Right lobe of liver (tissue), 6 donors: ENCODE measurements around the gene CTTN. TPM values are rescaled to one million over a fixed set of nuclear protein-coding genes. Genes with fewer than 3 reads are reported as not detected.

ENCODE experiments used
- ATAC-seq, 4 donors: fragments of 200-7000 bp; cut with Tn5 transposase; one replicate each; pipeline ENCODE4 v1.9.1; 2020; ENCODE audit warnings: mild to moderate bottlenecking in 4 of 4, moderate library complexity in 4 of 4
- DNase-seq, 3 donors: peaks; one replicate each; pipeline ENCODE4 v3.0.0-alpha.2; 2020
- H3K27ac ChIP-seq, 3 donors: fragments of 200-600 bp; one replicate each; pipeline ENCODE4 v1.8.0; 2022
- H3K27me3 ChIP-seq, 2 donors: fragments of 200-600 bp; one replicate each; pipeline ENCODE4 v1.8.0; 2022
- H3K36me3 ChIP-seq, 4 donors: fragments of 200-600 bp; sonication (generic) in 1 of 4; one replicate each; pipeline versions ENCODE4 v1.5.1 to v1.8.0; 2017 to 2022; ENCODE audit warnings: control low read depth in 1 of 4
- H3K4me1 ChIP-seq, 4 donors: fragments of 200-600 bp; sonication (generic) in 1 of 4; one replicate each; pipeline versions ENCODE4 v1.5.1 to v1.8.0; 2017 to 2022; ENCODE audit warnings: control low read depth in 1 of 4
- H3K4me3 ChIP-seq, 3 donors: fragments of 200-600 bp; one replicate each; pipeline ENCODE4 v1.8.0; 2022
- H3K9me3 ChIP-seq, 4 donors: fragments of 200-600 bp; sonication (generic) in 1 of 4; one replicate each; pipeline versions ENCODE4 v1.5.1 to v1.8.0; 2017 to 2022; ENCODE audit warnings: control low read depth in 1 of 4
- POLR2A ChIP-seq: fragments of 450-650 bp; IDR thresholded peaks from one replicate; pipeline ENCODE4 v1.6.1; 2017; ENCODE audit warnings: antibody characterized with exemption, mild to moderate bottlenecking
- WGBS: methylation state at CpG from one replicate; pipeline ENCODE4 v1.1.6; 2018; ENCODE audit warnings: low coverage, low lambda C conversion rate; ENCODE audit not compliant: insufficient coverage; ENCODE audit errors: missing lambda C conversion rate; 5-methylcytosine and 5-hydroxymethylcytosine counted together
- intact Hi-C, 2 donors: fragments of 100-400 bp; cut with DNase I; formaldehyde crosslinking; loops; one replicate each; pipeline versions ENCODE4 v1.11.2 to v1.14.1; 2022
- total RNA-seq, 6 experiments: library from RNA; depleted of rRNA in 2 of 6; stranded (reverse); fragments of >200 nt in 2 of 6; fragmentation: NEBNext Ultra II Directional in 3 of 6; extraction: Animal tissue kit (Norgen Biotek cat#: 25700) in 3 of 6; gene quantifications; one replicate each; pipeline versions ENCODE4 v1.1.0 to v1.2.4, GENCODE V29; 2016 to 2023
- TF ChIP-seq, protein P1 (sequence below), 4 donors: fragments of 200-600 bp in 3 of 4; fragments of 450-650 bp in 1 of 4; IDR thresholded peaks; one replicate each; pipeline versions ENCODE4 v1.5.1 to v1.8.0; 2016 to 2022; ENCODE audit warnings: antibody characterized with exemption in 4 of 4, mild to moderate bottlenecking in 2 of 4
- donor health status: DM: no; HTN: yes; CAD: no.
- donor health status: DM: no; HTN: no; CAD: no.
- donor health status: DM: no; HTN: no; CAD: no.
- donor health status: DM: no; HTN: yes; CAD: no.
- donor health status: DM: no; HTN: yes; CAD: no.

Gene CTTN
- total RNA-seq, 6 experiments from 2014 or later, result 63.6 to 90.8 (median 78.5) TPM

DNA sequence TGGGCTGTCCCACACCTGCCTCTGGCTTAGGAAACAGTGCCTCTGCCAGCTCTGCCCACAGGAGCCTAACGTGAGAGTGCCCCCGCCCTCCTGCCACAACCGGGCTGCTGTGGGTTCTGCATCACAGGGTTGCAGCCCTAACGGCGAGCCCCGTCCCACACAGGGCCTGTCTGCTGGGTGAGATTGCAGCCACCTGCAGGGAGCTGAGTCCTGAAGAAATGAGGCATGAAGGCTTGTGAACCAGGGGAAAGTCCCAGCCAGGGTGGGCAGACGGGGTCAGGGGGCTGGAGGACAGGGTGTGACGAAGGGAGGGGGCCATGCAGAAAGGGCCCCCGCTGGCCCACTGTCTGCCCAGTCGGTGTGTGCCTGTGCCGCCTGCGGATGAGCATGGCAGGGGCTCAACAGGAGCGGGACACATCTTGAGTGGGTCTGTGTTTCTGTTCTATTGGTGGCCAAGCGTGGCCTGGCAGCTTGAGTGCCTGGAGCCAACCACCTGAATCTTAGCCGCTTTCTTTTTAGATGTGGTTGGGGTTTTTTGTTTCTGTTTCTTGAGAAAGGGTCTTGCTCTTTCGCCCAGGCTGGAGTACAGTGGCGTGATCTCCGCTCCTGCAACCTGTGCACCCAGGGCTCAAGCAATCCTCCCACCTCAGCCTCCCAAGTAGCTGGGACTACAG lies 38.9 kb downstream of the CTTN start:
- no peak for TF ChIP-seq POLR2A
- TF ChIP-seq, protein P1, sequence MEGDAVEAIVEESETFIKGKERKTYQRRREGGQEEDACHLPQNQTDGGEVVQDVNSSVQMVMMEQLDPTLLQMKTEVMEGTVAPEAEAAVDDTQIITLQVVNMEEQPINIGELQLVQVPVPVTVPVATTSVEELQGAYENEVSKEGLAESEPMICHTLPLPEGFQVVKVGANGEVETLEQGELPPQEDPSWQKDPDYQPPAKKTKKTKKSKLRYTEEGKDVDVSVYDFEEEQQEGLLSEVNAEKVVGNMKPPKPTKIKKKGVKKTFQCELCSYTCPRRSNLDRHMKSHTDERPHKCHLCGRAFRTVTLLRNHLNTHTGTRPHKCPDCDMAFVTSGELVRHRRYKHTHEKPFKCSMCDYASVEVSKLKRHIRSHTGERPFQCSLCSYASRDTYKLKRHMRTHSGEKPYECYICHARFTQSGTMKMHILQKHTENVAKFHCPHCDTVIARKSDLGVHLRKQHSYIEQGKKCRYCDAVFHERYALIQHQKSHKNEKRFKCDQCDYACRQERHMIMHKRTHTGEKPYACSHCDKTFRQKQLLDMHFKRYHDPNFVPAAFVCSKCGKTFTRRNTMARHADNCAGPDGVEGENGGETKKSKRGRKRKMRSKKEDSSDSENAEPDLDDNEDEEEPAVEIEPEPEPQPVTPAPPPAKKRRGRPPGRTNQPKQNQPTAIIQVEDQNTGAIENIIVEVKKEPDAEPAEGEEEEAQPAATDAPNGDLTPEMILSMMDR (IDR thresholded peaks at IDR 0.05), result no peak
- Histone ChIP-seq H3K9me3 (no peaks in the 10 kb centered on the region), H3K36me3 (peaks cover 0 to 33% (median 0%) of the 10 kb centered on the region in 4 donors), H3K27ac (no peak overlapping the region), H3K4me1 (no peaks in the 10 kb centered on the region), H3K27me3 (no peaks in the 10 kb centered on the region), H3K4me3 (no peak overlapping the region)
- ATAC-seq, result no peak
- WGBS, result 90% methylated on average over 12 of the region's 18 CpGs
- peak in 1 of 3 donors; percentile 20 for DNase-seq
- intact Hi-C loops, result no loop called here

- WGBS, result 84% methylated on average over 6 of the region's 6 CpGs
- Histone ChIP-seq H3K27ac (no peak overlapping the region), H3K4me3 (no peak overlapping the region), H3K36me3 (peaks cover 0 to 8% (median 0%) of the 10 kb centered on the region in 4 donors), H3K27me3 (no peaks in the 10 kb centered on the region), H3K4me1 (no peaks in the 10 kb centered on the region), H3K9me3 (no peaks in the 10 kb centered on the region)
- ATAC-seq (no peak), DNase-seq (no peak)
- intact Hi-C loops, result no loop called here
- TF ChIP-seq POLR2A, result no peak
- TF ChIP-seq, protein P1 (IDR thresholded peaks at IDR 0.05), result no peak
Observed at GRCh38 chr11:70440206-70440605, 41.9 kb downstream of the CTTN start.

- Histone ChIP-seq H3K27me3 (no peaks in the 10 kb centered on the region), H3K36me3 (no peaks in the 10 kb centered on the region), H3K9me3 (no peaks in the 10 kb centered on the region), H3K27ac (no peak overlapping the region), H3K4me1 (no peaks in the 10 kb centered on the region), H3K4me3 (no peak overlapping the region)
- DNase-seq, result peak in 1 of 3 donors; percentile 39
- TF ChIP-seq, protein P1 (IDR thresholded peaks at IDR 0.05), result no peak
- TF ChIP-seq POLR2A, result no peak
- ATAC-seq, result no peak
- WGBS, result no CpG with 5 or more reads among the region's 11 CpGs
- intact Hi-C loops, result no loop called here
Observed at GRCh38 chr11:70443773-70444030, 45.4 kb downstream of the CTTN start.

GRCh38 chr11:70445091-70445490 lies 46.8 kb downstream of the CTTN start:
- no peaks in the 10 kb centered on the region for H3K9me3 ChIP-seq
- intact Hi-C loops, result no loop called here
- no peak overlapping the region for H3K4me3 ChIP-seq
- no peak for ATAC-seq
- H3K4me1 ChIP-seq, result no peaks in the 10 kb centered on the region
- TF ChIP-seq POLR2A, result no peak
- TF ChIP-seq, protein P1 (IDR thresholded peaks at IDR 0.05), result no peak
- H3K36me3 ChIP-seq, result no peaks in the 10 kb centered on the region
- 82% methylated on average over 11 of the region's 11 CpGs for WGBS
- DNase-seq, result no peak
- H3K27me3 ChIP-seq, result no peaks in the 10 kb centered on the region
- H3K27ac ChIP-seq, result no peak overlapping the region

- Histone ChIP-seq H3K27ac (no peak overlapping the region), H3K9me3 (no peaks in the 10 kb centered on the region), H3K36me3 (no peaks in the 10 kb centered on the region), H3K4me3 (no peak overlapping the region), H3K27me3 (no peaks in the 10 kb centered on the region), H3K4me1 (no peaks in the 10 kb centered on the region)
- DNase-seq, result no peak
- intact Hi-C loops, result no loop called here
- TF ChIP-seq, protein P1 (IDR thresholded peaks at IDR 0.05), result no peak
- TF ChIP-seq POLR2A, result no peak
- 82% methylated on average over 7 of the region's 7 CpGs for WGBS
- no peak for ATAC-seq
Observed at GRCh38 chr11:70445605-70446004, 47.3 kb downstream of the CTTN start.
